Ishikawa (cell line): ENCODE results near the gene TSPEAR.

ENCODE experiments used
- CEBPB ChIP-seq: IDR thresholded peaks from 2 replicates; pipeline ENCODE4 v1.6.1; 2012
- CREB1 ChIP-seq: IDR thresholded peaks from 2 replicates; pipeline ENCODE4 v1.6.1; 2012; ENCODE audit warnings: low read depth
- EGR1 ChIP-seq: IDR thresholded peaks from 2 replicates; pipeline ENCODE4 v1.6.1; 2012
- EP300 ChIP-seq: IDR thresholded peaks from 2 replicates; pipeline ENCODE4 v1.6.1; 2012; ENCODE audit warnings: borderline replicate concordance
- FOXM1 ChIP-seq: IDR thresholded peaks from 2 replicates; pipeline ENCODE4 v1.6.1; 2012; ENCODE audit warnings: low read depth, borderline replicate concordance
- RAD21 ChIP-seq: IDR thresholded peaks from 2 replicates; pipeline ENCODE4 v1.6.1; 2012; ENCODE audit warnings: low read depth
- REST ChIP-seq: IDR thresholded peaks from 2 replicates; pipeline ENCODE4 v1.6.1; 2012; ENCODE audit warnings: low read depth, mild to moderate bottlenecking
- TAF1 ChIP-seq: IDR thresholded peaks from 2 replicates; pipeline ENCODE4 v1.6.1; 2012; ENCODE audit warnings: low read depth, mild to moderate bottlenecking
- TEAD4 ChIP-seq: IDR thresholded peaks from 2 replicates; pipeline ENCODE4 v1.6.1; 2012
- USF1 ChIP-seq: IDR thresholded peaks from 2 replicates; pipeline ENCODE4 v1.6.1; 2012
- YY1 ChIP-seq: IDR thresholded peaks from 2 replicates; pipeline ENCODE4 v1.6.1; 2012; ENCODE audit warnings: low read depth

- TF ChIP-seq EGR1 (no peak), CEBPB (no peak), TEAD4 (no peak), TAF1 (no peak), EP300 (no peak), RAD21 (no peak), USF1 (no peak), FOXM1 (no peak), REST (no peak), CREB1 (no peak), YY1 (no peak)
Measured at GRCh38 chr21:44716984-44717383, 5.6 kb upstream of the TSPEAR start.
